Tongue (tissue), 1 donor: ENCODE results near the gene TWSG1. TPM values are rescaled to one million over a fixed set of nuclear protein-coding genes. Genes with fewer than 3 reads are reported as not detected.

ENCODE experiments used
- total RNA-seq: library from RNA; depleted of rRNA; stranded (reverse); fragments of >200 nt; gene quantifications from one replicate; pipeline ENCODE4 v1.2.3, GENCODE V29; 2014

Gene TWSG1
- total RNA-seq, 1 donor from 2014 or later: 74.1 TPM

Other genes with a start within 250 kb of the TWSG1 start
- gene NDUFV2, start 232.1 kb upstream of the TWSG1 start, total RNA-seq: 169 TPM
- 48.6 TPM for gene ANKRD12, start 198.0 kb upstream of the TWSG1 start, total RNA-seq
- 66.2 TPM for gene RALBP1, start 140.7 kb downstream of the TWSG1 start, total RNA-seq